GM12878 (cell line): ENCODE data around the gene CCDC78. TPM values are rescaled to one million over a fixed set of nuclear protein-coding genes. Genes with fewer than 3 reads are reported as not detected.

ENCODE experiments used
- ATAC-seq: fragments of 200-7000 bp; cut with Tn5 transposase; 3 replicates; pipeline ENCODE4 v1.9.1; 2020; ENCODE audit warnings: mild to moderate bottlenecking, moderate library complexity
- BruUV-seq: library from RNA; stranded (reverse); fragments of 400-500 nt; replicated peaks from 2 replicates; lab custom pipeline; 2021; lab: Mats Ljungman, UMichigan
- CTCF ChIA-PET: fragments of 300-600 bp; sonication (Branson Sonifier 250); formaldehyde crosslinking; extraction: SDS; loops from one replicate; lab custom pipeline; 2021; ENCODE audit warnings: inconsistent platforms; lab: Yijun Ruan, JAX
- POLR2A ChIA-PET: fragments of 350-600 bp; formaldehyde crosslinking; extraction: SDS; loops from one replicate; lab custom pipeline; 2021; ENCODE audit warnings: inconsistent platforms; lab: Charles Lee
- RAD21 ChIA-PET: fragments of 300-600 bp; sonication (Branson Sonifier 250); formaldehyde crosslinking; loops from one replicate; lab custom pipeline; 2023; ENCODE audit warnings: antibody characterized with exemption; ENCODE audit not compliant: unreplicated experiment; lab: Charles Lee
- SMC1A ChIA-PET: fragments of 300-600 bp; sonication (Branson Sonifier 250); formaldehyde crosslinking; loops from one replicate; lab custom pipeline; 2023; ENCODE audit not compliant: unreplicated experiment, uncharacterized antibody; lab: Charles Lee
- DNase-seq: peaks from one replicate; pipeline ENCODE4 v3.0.0-alpha.2; 2011; ENCODE audit warnings: low read depth, low spot score
- FAIRE-seq: peaks from 3 replicates; lab custom pipeline; 2011; peaks lifted over from hg19 to GRCh38; lab: Jason Lieb, UNC
- H2AFZ ChIP-seq: 2 replicates; pipeline ENCODE4 v1.6.0; 2011; ENCODE audit warnings: low read depth, low read length, control low read depth; ENCODE audit not compliant: control insufficient read depth
- H3K27ac ChIP-seq: 2 replicates; pipeline ENCODE4 v1.5.1; 2011; ENCODE audit warnings: control low read depth; ENCODE audit not compliant: control insufficient read depth, insufficient read depth
- H3K27me3 ChIP-seq, 2 experiments: replicated peaks in 1 of 2; 2 replicates each; pipeline versions ENCODE4 v1.6.0 to v1.6.1; 2011; ENCODE audit warnings: low read length in 1 of 2; ENCODE audit not compliant: control insufficient read depth in 2 of 2, insufficient read depth in 2 of 2
- H3K36me3 ChIP-seq, 2 experiments: 2 replicates each; pipeline ENCODE4 v1.5.1; 2011; ENCODE audit warnings: low read length in 1 of 2; ENCODE audit not compliant: control insufficient read depth in 2 of 2, insufficient read depth in 2 of 2
- H3K4me1 ChIP-seq: 2 replicates; pipeline ENCODE4 v1.6.1; 2011; ENCODE audit warnings: mild to moderate bottlenecking, low read length, moderate library complexity, mixed read lengths; ENCODE audit not compliant: control insufficient read depth, insufficient read depth
- H3K4me2 ChIP-seq: 2 replicates; pipeline ENCODE4 v1.6.0; 2011; ENCODE audit warnings: control low read depth; ENCODE audit not compliant: control insufficient read depth, insufficient read depth
- H3K4me3 ChIP-seq: fragments of 200-600 bp; sonication (generic); 2 replicates; pipeline ENCODE4 v1.5.1; 2016
- H3K79me2 ChIP-seq: 2 replicates; pipeline ENCODE4 v1.6.0; 2011; ENCODE audit warnings: low read length; ENCODE audit not compliant: control insufficient read depth, insufficient read depth
- H3K9ac ChIP-seq: 2 replicates; pipeline ENCODE4 v1.8.0; 2011; ENCODE audit warnings: low read length, control low read depth, mixed read lengths; ENCODE audit not compliant: control insufficient read depth, insufficient read depth
- H3K9me3 ChIP-seq: replicated peaks from 3 replicates; pipeline ENCODE4 v1.5.1; 2011; ENCODE audit warnings: mild to moderate bottlenecking, low read length; ENCODE audit not compliant: control insufficient read depth, insufficient read depth
- H4K20me1 ChIP-seq: 2 replicates; pipeline ENCODE4 v1.6.0; 2011; ENCODE audit not compliant: control insufficient read depth, insufficient read depth
- ATF2 ChIP-seq: IDR thresholded peaks from 2 replicates; pipeline ENCODE4 v1.6.1; 2012; ENCODE audit warnings: low read length, inconsistent platforms
- CBX3 ChIP-seq: fragments of 200-600 bp; sonication (generic); IDR thresholded peaks from 2 replicates; pipeline ENCODE4 v1.6.1; 2016; ENCODE audit warnings: low read depth, borderline replicate concordance
- CHD2 ChIP-seq: IDR thresholded peaks from 2 replicates; pipeline ENCODE4 v1.6.1; 2011; ENCODE audit warnings: low read depth, low read length, improper control_type of control experiment, borderline replicate concordance
- ESRRA ChIP-seq: IDR thresholded peaks from 2 replicates; pipeline ENCODE4 v1.6.1; 2012; ENCODE audit warnings: mild to moderate bottlenecking, low read length, improper control_type of control experiment
- ETV6 ChIP-seq, 2 experiments: fragments of 450-650 bp in 1 of 2; IDR thresholded peaks in 1 of 2; conservative IDR thresholded peaks in 1 of 2; 2 replicates each; pipeline ENCODE4 v1.6.1; 2014; ENCODE audit warnings: antibody characterized with exemption in 1 of 2, borderline replicate concordance in 1 of 2, low read depth in 1 of 2, mild to moderate bottlenecking in 1 of 2, moderate library complexity in 1 of 2
- EZH2 ChIP-seq: IDR thresholded peaks from 2 replicates; pipeline ENCODE4 v1.6.1; 2012; ENCODE audit warnings: low read depth, mild to moderate bottlenecking, control low read depth, inconsistent platforms, low read length, borderline replicate concordance; ENCODE audit not compliant: control insufficient read depth
- FOXM1 ChIP-seq: IDR thresholded peaks from 2 replicates; pipeline ENCODE4 v1.6.1; 2012; ENCODE audit warnings: low read depth, mild to moderate bottlenecking, inconsistent platforms, low read length, moderate library complexity
- GABPA ChIP-seq: IDR thresholded peaks from 2 replicates; pipeline ENCODE4 v1.6.1; 2014; ENCODE audit warnings: antibody characterized with exemption, low read depth, mild to moderate bottlenecking, inconsistent platforms
- IRF4 ChIP-seq: IDR thresholded peaks from 2 replicates; pipeline ENCODE4 v1.6.1; 2011; ENCODE audit warnings: low read depth, low read length
- LARP7 ChIP-seq: fragments of 450-650 bp; IDR thresholded peaks from 2 replicates; pipeline ENCODE4 v1.6.1; 2017; ENCODE audit warnings: mild to moderate bottlenecking
- MTA2 ChIP-seq: fragments of 450-650 bp; IDR thresholded peaks from 2 replicates; pipeline ENCODE4 v1.6.1; 2016; ENCODE audit warnings: low read depth, mild to moderate bottlenecking, moderate library complexity
- PBX3 ChIP-seq: IDR thresholded peaks from 2 replicates; pipeline ENCODE4 v1.6.1; 2011; ENCODE audit warnings: mild to moderate bottlenecking, low read depth, low read length, moderate library complexity; ENCODE audit not compliant: insufficient replicate concordance
- RAD21 ChIP-seq: IDR thresholded peaks from 2 replicates; pipeline ENCODE4 v1.6.1; 2011; ENCODE audit warnings: mild to moderate bottlenecking, low read depth, low read length, moderate library complexity; ENCODE audit not compliant: insufficient read depth
- RCOR1 ChIP-seq: conservative IDR thresholded peaks from 2 replicates; pipeline ENCODE4 v1.6.1; 2012; ENCODE audit warnings: low read depth, low read length, improper control_type of control experiment
- STAT3 ChIP-seq: IDR thresholded peaks from 2 replicates; pipeline ENCODE4 v1.6.1; 2011; ENCODE audit warnings: low read depth, low read length, improper control_type of control experiment
- ZNF24 ChIP-seq: fragments of 450-650 bp; IDR thresholded peaks from 2 replicates; pipeline ENCODE4 v1.6.1; 2017; ENCODE audit warnings: antibody characterized with exemption, mild to moderate bottlenecking
- ZSCAN29 ChIP-seq: fragments of 450-650 bp; IDR thresholded peaks from 2 replicates; pipeline ENCODE4 v1.6.1; 2017; ENCODE audit warnings: mild to moderate bottlenecking, moderate library complexity
- WGBS: methylation state at CpG from one replicate; pipeline ENCODE4 v1.1.6; 2016; ENCODE audit warnings: low lambda C conversion rate; ENCODE audit not compliant: insufficient replicate concordance, insufficient coverage; ENCODE audit errors: missing lambda C conversion rate; 5-methylcytosine and 5-hydroxymethylcytosine counted together
- in situ Hi-C: fragments of 300-500 bp; cut with MboI; formaldehyde crosslinking; loops from 9 replicates; pipeline ENCODE4 v1.14.3; 2018; ENCODE audit warnings: mixed read lengths
- intact Hi-C: fragments of 100-400 bp; cut with micrococcal nuclease; formaldehyde crosslinking; loops from one replicate; pipeline ENCODE4 v1.14.2; 2022; ENCODE audit not compliant: unreplicated experiment
- polyA plus RNA-seq, 11 experiments: library from polyadenylated mRNA; depleted of rRNA in 4 of 11; unstranded in 6 of 11; stranded (reverse) in 5 of 11; fragments of >200 nt; fragmentation: Nextera tagmentation in 4 of 11; fragmentation: Illumina TruSeq in 1 of 11; extraction: Ambion mirVana in 4 of 11; extraction: Trizol in 1 of 11; gene quantifications; 1 replicate in 1 of 11; 2 replicates in 10 of 11; pipeline versions ENCODE4 v1.2.1 to v1.2.3, GENCODE V29; 2011 to 2016; ENCODE audit warnings: inconsistent platforms in 2 of 11, missing spikeins in 2 of 11, low read depth in 1 of 11
- total RNA-seq, 4 experiments: library from RNA; depleted of rRNA in 3 of 4; stranded (reverse); fragments of >200 nt in 3 of 4; fragmentation: Illumina TruSeq in 1 of 4; extraction: Trizol in 1 of 4; gene quantifications; 2 replicates each; pipeline versions ENCODE4 v1.2.1 to v1.2.3, GENCODE V29; 2013 to 2021
- TF ChIP-seq, protein P1 (sequence below): fragments of 450-650 bp; IDR thresholded peaks from 2 replicates; pipeline ENCODE4 v1.6.1; 2018; ENCODE audit warnings: borderline replicate concordance, mild to moderate bottlenecking; ENCODE audit not compliant: partially characterized antibody

The CCDC78 gene
- total and polyA plus RNA-seq, 10 of the 15 experiments (the other 5 are each of a cell fraction or from before 2014, with no cell fraction given) = 0.10 to 26.2 (median 5.4) TPM

- DNase-seq (no peak), FAIRE-seq (no peak), ATAC-seq (no peak)
- Histone ChIP-seq H3K4me3 (no peak overlapping the region), H4K20me1 (no peaks in the 10 kb centered on the region), H3K9ac (no peak overlapping the region), H3K27ac (no peak overlapping the region), H3K79me2 (no peaks in the 10 kb centered on the region), H3K4me2 (no peak overlapping the region), H3K4me1 (no peaks in the 10 kb centered on the region), H2AFZ (no peak overlapping the region), H3K36me3 (no peaks in the 10 kb centered on the region), H3K27me3 (no peaks in the 10 kb centered on the region; a peak in 2 of 4 replicates), H3K9me3 (no peaks in the 10 kb centered on the region)
- in situ Hi-C loops (loop anchor here (5.0 kb wide), 1 partner anchor 77 kb away; the partner anchor contains the start of genes CHTF18 and RPUSD1), intact Hi-C loops (loop anchor here (1.0 to 2.0 kb wide), 2 partner anchors 75 to 392 kb away; no protein-coding TSS in a partner anchor)
- ChIA-PET POLR2A (no interaction called here), SMC1A (no interaction called here), RAD21 (interaction anchor here (0.5 kb wide), 1 partner anchor 317 kb away, joined by 4 read pairs; no protein-coding TSS in a partner anchor), CTCF (interaction anchor here (0.6 to 1.3 kb wide), 3 partner anchors 31 to 210 kb away, joined by 3 to 5 read pairs (median 4); no protein-coding TSS in a partner anchor)
- no TSS peak for BruUV-seq
- 25% methylated on average over 21 of the region's 21 CpGs for WGBS
- TF ChIP-seq LARP7 (no peak), PBX3 (no peak), ZNF24 (no peak), MTA2 (no peak), RAD21 (no peak), EZH2 (no peak), ATF2 (no peak), GABPA (no peak), RCOR1 (no peak), ESRRA (no peak), STAT3 (no peak), ETV6 (conservative IDR thresholded peaks at IDR 0.05 in 1 of 2, IDR thresholded peaks at IDR 0.05 in 1 of 2; ENCODE audit: borderline replicate concordance in 1 of 2, low read depth in 1 of 2) (no peak), ZSCAN29 (no peak), CHD2 (no peak), CBX3 (no peak), IRF4 (no peak), FOXM1 (no peak)
- TF ChIP-seq, protein P1, sequence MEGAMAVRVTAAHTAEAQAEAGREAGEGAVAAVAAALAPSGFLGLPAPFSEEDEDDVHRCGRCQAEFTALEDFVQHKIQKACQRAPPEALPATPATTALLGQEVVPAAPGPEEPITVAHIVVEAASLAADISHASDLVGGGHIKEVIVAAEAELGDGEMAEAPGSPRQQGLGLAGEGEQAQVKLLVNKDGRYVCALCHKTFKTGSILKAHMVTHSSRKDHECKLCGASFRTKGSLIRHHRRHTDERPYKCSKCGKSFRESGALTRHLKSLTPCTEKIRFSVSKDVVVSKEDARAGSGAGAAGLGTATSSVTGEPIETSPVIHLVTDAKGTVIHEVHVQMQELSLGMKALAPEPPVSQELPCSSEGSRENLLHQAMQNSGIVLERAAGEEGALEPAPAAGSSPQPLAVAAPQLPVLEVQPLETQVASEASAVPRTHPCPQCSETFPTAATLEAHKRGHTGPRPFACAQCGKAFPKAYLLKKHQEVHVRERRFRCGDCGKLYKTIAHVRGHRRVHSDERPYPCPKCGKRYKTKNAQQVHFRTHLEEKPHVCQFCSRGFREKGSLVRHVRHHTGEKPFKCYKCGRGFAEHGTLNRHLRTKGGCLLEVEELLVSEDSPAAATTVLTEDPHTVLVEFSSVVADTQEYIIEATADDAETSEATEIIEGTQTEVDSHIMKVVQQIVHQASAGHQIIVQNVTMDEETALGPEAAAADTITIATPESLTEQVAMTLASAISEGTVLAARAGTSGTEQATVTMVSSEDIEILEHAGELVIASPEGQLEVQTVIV = no peak
Measured at GRCh38 chr16:710500-711075, 15.7 kb downstream of the CCDC78 start.
